HG03025 (cell line): ENCODE measurements around the gene TRIM7.

Source experiments
- ATAC-seq: cut with Tn5 transposase; IDR thresholded peaks from one replicate; pipeline ENCODE4 v1.9.1; 2021; ENCODE audit warnings: mild to moderate bottlenecking, moderate library complexity; ENCODE audit not compliant: unreplicated experiment, low FRiP score

The TRIM7 gene

GRCh38 chr5:181204826-181205760 is at the start of gene TRIM7:
TSS of gene TRIM7 (minus strand) at chr5:181205196. CDS start at chr5:181205110, 86 bp downstream.
- ATAC-seq: no peak

GRCh38 chr5:181248277-181248676 is 43.3 kb upstream of the TRIM7 start:
- no peak for ATAC-seq

- peak; percentile 46 for ATAC-seq
These were observed 41.5 kb upstream of the TRIM7 start for GRCh38 chr5:181246276-181247049.

- ATAC-seq: no peak
These were observed 40.7 kb upstream of the TRIM7 start for GRCh38 chr5:181245427-181246275.

- peak; percentile 56 for ATAC-seq
These were observed 38.8 kb upstream of the TRIM7 start, which contains the start of gene RACK1 for GRCh38 chr5:181243564-181244343. TSS of gene RACK1 (minus strand) at chr5:181243906. CDS start at chr5:181243800, 106 bp downstream.

GRCh38 chr5:181243018-181243563 is 38.1 kb upstream of the TRIM7 start:
- no peak for ATAC-seq

- no peak for ATAC-seq
These were observed 37.0 kb upstream of the TRIM7 start for GRCh38 chr5:181242031-181242451.

GRCh38 chr5:181241393-181241975 is 36.5 kb upstream of the TRIM7 start:
- ATAC-seq: no peak

- no peak for ATAC-seq
These were observed 34.2 kb upstream of the TRIM7 start for GRCh38 chr5:181239062-181239663.

GRCh38 chr5:181237729-181238385 is 32.9 kb upstream of the TRIM7 start:
- ATAC-seq: no peak

- no peak for ATAC-seq
These were observed 32.1 kb upstream of the TRIM7 start for GRCh38 chr5:181236954-181237641.

GRCh38 chr5:181236471-181236870 is 31.5 kb upstream of the TRIM7 start:
- no peak for ATAC-seq

GRCh38 chr5:181235689-181236366 is 30.8 kb upstream of the TRIM7 start:
- no peak for ATAC-seq

- no peak for ATAC-seq
These were observed 30.3 kb upstream of the TRIM7 start for GRCh38 chr5:181235323-181235688.

- ATAC-seq: no peak
These were observed 29.7 kb upstream of the TRIM7 start for GRCh38 chr5:181234455-181235306.

GRCh38 chr5:181233801-181234454 is 28.9 kb upstream of the TRIM7 start:
- no peak for ATAC-seq
